Activated CD4-positive, alpha-beta memory T cell treated with anti-CD3 and anti-CD28 coated beads for 36 hours (primary cell): Measurements from ENCODE around the gene INSL3. TPM values are rescaled to one million over a fixed set of nuclear protein-coding genes. Genes with fewer than 3 reads are reported as not detected.

Experiments
- CTCF ChIA-PET: fragments of 350-600 bp; sonication (Branson Sonifier 250); formaldehyde crosslinking; loops from one replicate; lab custom pipeline; 2021; ENCODE audit warnings: antibody characterized with exemption, inconsistent platforms; lab: Charles Lee
- POLR2A ChIA-PET: fragments of 350-600 bp; sonication (Branson Sonifier 250); formaldehyde crosslinking; loops from one replicate; lab custom pipeline; 2021; ENCODE audit warnings: antibody characterized with exemption; lab: Charles Lee
- DNase-seq: peaks from one replicate; pipeline ENCODE4 v3.0.0-alpha.2; 2020
- H3K27ac Mint-ChIP-seq: one replicate; pipeline ENCODE4 v1.8.0; 2021; ENCODE audit warnings: mixed read lengths
- H3K27me3 Mint-ChIP-seq: one replicate; pipeline ENCODE4 v1.8.0; 2021; ENCODE audit warnings: mixed read lengths
- H3K36me3 Mint-ChIP-seq: one replicate; pipeline ENCODE4 v1.8.0; 2021; ENCODE audit warnings: mixed read lengths
- H3K4me1 Mint-ChIP-seq: one replicate; pipeline ENCODE4 v1.8.0; 2021; ENCODE audit warnings: low read depth, mixed read lengths
- H3K4me3 Mint-ChIP-seq: one replicate; pipeline ENCODE4 v1.8.0; 2021; ENCODE audit warnings: mild to moderate bottlenecking, mixed read lengths
- H3K9me3 Mint-ChIP-seq: one replicate; pipeline ENCODE4 v1.8.0; 2021; ENCODE audit warnings: mixed read lengths
- intact Hi-C: fragments of 100-400 bp; cut with micrococcal nuclease; formaldehyde crosslinking; loops from one replicate; pipeline ENCODE4 v1.15.1; 2023
- total RNA-seq, 2 experiments: library from RNA; stranded (reverse); gene quantifications; one replicate each; pipeline ENCODE4 v1.2.3, GENCODE V29; 2021

INSL3 gene
- total RNA-seq, 2 experiments from 2014 or later: 6.8 to 8.3 TPM

DNA sequence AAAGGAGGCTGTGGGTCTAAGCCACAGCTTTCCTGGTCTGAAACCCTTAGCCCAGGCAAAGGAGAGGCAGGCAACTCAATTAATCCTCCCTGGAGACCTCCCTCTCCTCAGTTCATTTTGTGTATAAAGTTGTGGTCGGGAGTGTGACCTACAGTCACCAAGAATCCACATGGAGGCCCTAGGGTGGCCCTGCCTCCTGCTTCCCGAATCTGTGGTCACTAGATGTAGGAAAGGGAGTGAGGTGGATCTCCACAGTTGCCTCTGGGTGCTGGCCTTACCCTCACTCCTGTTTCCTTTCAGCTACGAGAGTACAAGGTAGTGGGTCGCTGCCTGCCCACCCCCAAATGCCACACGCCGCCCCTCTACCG, 39.7 kb upstream of the INSL3 start:
- H3K9me3 Mint-ChIP-seq: no peaks in the 10 kb centered on the region
- no peak for DNase-seq
- H3K27ac Mint-ChIP-seq: peak overlapping the region; percentile 99
- H3K36me3 Mint-ChIP-seq: peaks cover 46% of the 10 kb centered on the region
- peaks cover 3% of the 10 kb centered on the region for H3K27me3 Mint-ChIP-seq
- ChIA-PET CTCF (interaction anchor here (1.0 to 4.0 kb wide), 6 partner anchors 11 to 406 kb away, joined by 3 to 186 read pairs (median 26); partner anchors contain the start of genes CCDC124, JAK3 and SLC5A5), POLR2A (interaction anchor here (0.6 to 7.8 kb wide), 5 partner anchors 11 to 134 kb away, joined by 3 to 99 read pairs (median 40); partner anchors contain the start of genes CCDC124, JAK3 and SLC5A5)
- peaks cover 35% of the 10 kb centered on the region for H3K4me1 Mint-ChIP-seq
- intact Hi-C loops: no loop called here
- H3K4me3 Mint-ChIP-seq: peak overlapping the region; percentile 100

- intact Hi-C loops: no loop called here
- peaks cover 43% of the 10 kb centered on the region for H3K36me3 Mint-ChIP-seq
- H3K9me3 Mint-ChIP-seq: no peaks in the 10 kb centered on the region
- peak overlapping the region; percentile 99 for H3K27ac Mint-ChIP-seq
- H3K4me3 Mint-ChIP-seq: peak overlapping the region; percentile 100
- ChIA-PET CTCF (interaction anchor here (0.7 to 4.0 kb wide), 10 partner anchors 11 to 406 kb away, joined by 3 to 186 read pairs (median 12); partner anchors contain the start of genes CCDC124, JAK3 and SLC5A5), POLR2A (interaction anchor here (0.9 to 7.8 kb wide), 5 partner anchors 11 to 108 kb away, joined by 3 to 99 read pairs (median 40); partner anchors contain the start of genes CCDC124, JAK3 and SLC5A5)
- peaks cover 38% of the 10 kb centered on the region for H3K4me1 Mint-ChIP-seq
- H3K27me3 Mint-ChIP-seq: peaks cover 3% of the 10 kb centered on the region
- no peak for DNase-seq
These were observed 39.1 kb upstream of the INSL3 start for GRCh38 chr19:17860331-17860992.

DNA sequence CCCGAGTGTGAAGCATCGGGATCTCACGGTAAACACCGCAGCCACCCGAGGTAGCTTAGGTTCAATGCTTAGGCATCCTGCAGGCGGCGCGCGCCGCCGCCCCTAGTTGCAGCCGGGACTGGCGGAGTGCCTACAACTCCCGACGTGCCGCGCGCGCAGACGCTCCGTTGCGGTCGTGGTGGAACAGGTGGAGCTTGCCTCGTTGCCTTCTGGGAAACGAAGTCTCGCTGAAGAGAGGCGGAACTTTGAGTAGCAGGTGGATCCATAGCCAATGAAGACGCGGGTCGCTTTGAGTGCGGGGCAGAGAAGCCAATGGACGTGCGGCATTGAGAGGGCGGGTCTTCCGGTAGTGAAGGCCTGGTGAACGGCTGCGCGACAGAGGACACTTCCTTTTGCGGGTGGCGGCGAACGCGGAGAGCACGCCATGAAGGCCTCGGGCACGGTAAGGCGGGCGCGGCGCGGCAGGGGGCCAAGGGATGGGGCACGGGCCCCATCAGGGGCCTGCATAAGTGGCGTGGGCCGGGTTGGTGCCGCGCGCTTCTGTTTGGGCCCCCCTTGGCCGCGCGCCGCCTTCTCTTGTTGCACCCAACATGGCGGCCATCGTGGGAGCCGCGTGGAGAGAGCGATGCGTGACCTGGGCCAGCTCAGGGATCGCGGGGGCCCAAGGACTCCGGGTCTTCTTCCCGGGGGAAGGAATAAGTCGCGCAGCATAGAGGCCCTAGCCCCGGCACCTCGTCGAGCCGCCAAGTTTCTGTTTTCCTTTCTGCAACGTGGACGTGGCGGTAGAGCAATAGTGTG, 38.4 kb upstream of the INSL3 start, which contains the start of gene RPL18A:
Gene RPL18A (plus strand): TSS at position 378 of the 798 bp plus-strand sequence. CDS start 47 bp downstream, at position 425.
- H3K27me3 Mint-ChIP-seq: peaks cover 3% of the 10 kb centered on the region
- H3K27ac Mint-ChIP-seq: peak within 1 kb of the TSS; percentile 99
- CTCF ChIA-PET: interaction anchor here (0.6 to 4.0 kb wide), 36 partner anchors 8 to 451 kb away, joined by 3 to 186 read pairs (median 4); partner anchors contain the start of genes CCDC124, JAK3, MAP1S and SLC5A5
- peaks cover 41% of the 10 kb centered on the region for H3K4me1 Mint-ChIP-seq
- DNase-seq: peak; percentile 100
- H3K4me3 Mint-ChIP-seq: peak within 1 kb of the TSS; percentile 100
- H3K36me3 Mint-ChIP-seq: peaks cover 43% of the 10 kb centered on the region
- H3K9me3 Mint-ChIP-seq: no peaks in the 10 kb centered on the region
- POLR2A ChIA-PET: interaction anchor here (0.6 to 7.8 kb wide), 16 partner anchors 10 to 454 kb away, joined by 3 to 99 read pairs (median 4); partner anchors contain the start of genes BST2, CCDC124, FCHO1 and JAK3
- intact Hi-C loops: loop anchor here (1.0 to 5.0 kb wide), 5 partner anchors 11 to 142 kb away; partner anchors contain the start of gene MAP1S

- ChIA-PET CTCF (interaction anchor here (0.6 to 4.2 kb wide), 24 partner anchors 7 to 594 kb away, joined by 3 to 41 read pairs (median 4); partner anchors contain the start of genes B3GNT3 and CCDC124), POLR2A (interaction anchor here (1.2 to 1.9 kb wide), 2 partner anchors 31 to 77 kb away, joined by 3 to 6 read pairs; partner anchors contain the start of gene CCDC124)
- Mint-ChIP-seq H3K27ac (peak overlapping the region; percentile 34), H3K9me3 (peaks cover 4% of the 10 kb centered on the region), H3K4me1 (peaks cover 24% of the 10 kb centered on the region), H3K27me3 (peaks cover 3% of the 10 kb centered on the region), H3K4me3 (peak overlapping the region; percentile 53), H3K36me3 (peaks cover 13% of the 10 kb centered on the region)
- intact Hi-C loops: loop anchor here (1.0 to 5.0 kb wide), 4 partner anchors 71 to 359 kb away; partner anchors contain the start of gene MAP1S
- DNase-seq: peak; percentile 95
These were observed 34.2 kb upstream of the INSL3 start for GRCh38 chr19:17855280-17856152.

GRCh38 chr19:17854061-17854460, 32.7 kb upstream of the INSL3 start:
- H3K27ac Mint-ChIP-seq: no peak overlapping the region
- POLR2A ChIA-PET: no interaction called here
- H3K9me3 Mint-ChIP-seq: peaks cover 4% of the 10 kb centered on the region
- no peak overlapping the region for H3K4me3 Mint-ChIP-seq
- H3K27me3 Mint-ChIP-seq: no peaks in the 10 kb centered on the region
- CTCF ChIA-PET: interaction anchor here (1.1 to 4.2 kb wide), 6 partner anchors 9 to 358 kb away, joined by 3 to 41 read pairs (median 9); partner anchors contain the start of gene CCDC124
- no peak for DNase-seq
- peaks cover 27% of the 10 kb centered on the region for H3K4me1 Mint-ChIP-seq
- peaks cover 3% of the 10 kb centered on the region for H3K36me3 Mint-ChIP-seq
- intact Hi-C loops: no loop called here

DNA sequence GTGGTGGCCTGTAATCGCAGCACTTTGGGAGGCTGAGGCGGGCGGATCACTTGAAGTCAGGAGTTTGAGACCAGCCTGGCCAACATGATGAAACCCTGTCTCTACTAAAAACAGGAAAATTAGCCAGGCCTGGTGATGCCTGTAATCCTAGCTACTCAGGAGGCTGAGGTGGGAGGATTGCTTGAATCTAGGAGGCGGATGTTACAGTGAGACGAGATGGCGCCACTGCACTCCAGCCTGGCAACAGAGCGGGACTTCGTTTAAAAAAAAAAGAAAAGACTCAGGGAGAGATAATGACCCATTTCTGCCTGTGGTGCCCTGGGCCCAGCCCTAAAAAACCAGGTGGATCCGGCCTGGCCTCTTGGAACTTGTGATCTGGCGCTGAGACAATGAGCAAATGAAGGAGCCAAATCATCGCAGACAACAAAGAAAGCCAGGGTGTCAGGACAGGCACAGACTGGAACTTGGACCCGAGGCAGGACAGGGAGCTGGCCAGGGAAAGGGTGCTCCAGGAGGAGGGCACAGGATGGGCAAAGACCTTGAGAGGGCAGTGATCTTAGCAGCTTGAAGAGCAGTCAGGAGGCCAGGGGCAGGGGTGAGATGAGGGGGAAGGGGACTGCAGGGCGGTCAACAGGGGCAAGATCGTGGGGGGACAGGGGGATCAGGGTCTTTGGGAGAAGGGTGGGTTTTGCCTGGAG, 27.4 kb upstream of the INSL3 start:
- POLR2A ChIA-PET: interaction anchor here (0.5 to 6.8 kb wide), 6 partner anchors 14 to 464 kb away, joined by 3 to 99 read pairs (median 4); partner anchors contain the start of genes CCDC124 and RPL18A
- Mint-ChIP-seq H3K4me1 (peaks cover 56% of the 10 kb centered on the region), H3K4me3 (peak overlapping the region; percentile 93), H3K27me3 (peaks cover 2% of the 10 kb centered on the region), H3K27ac (peak overlapping the region; percentile 97), H3K36me3 (peaks cover 24% of the 10 kb centered on the region), H3K9me3 (peaks cover 4% of the 10 kb centered on the region)
- CTCF ChIA-PET: interaction anchor here (1.0 to 5.9 kb wide), 3 partner anchors 11 to 88 kb away, joined by 3 to 63 read pairs (median 9); partner anchors contain the start of genes CCDC124 and RPL18A
- intact Hi-C loops: loop anchor here (1.0 kb wide), 1 partner anchor 11 kb away; the partner anchor contains the start of gene RPL18A
- peak; percentile 49 for DNase-seq

GRCh38 chr19:17847538-17848366, 26.4 kb upstream of the INSL3 start, which contains the start of gene JAK3:
TSS of gene JAK3 (minus strand) at chr19:17847982. CDS start at chr19:17844417, 3,565 bp downstream.
- Mint-ChIP-seq H3K27ac (peak within 1 kb of the TSS; percentile 97), H3K4me1 (peaks cover 62% of the 10 kb centered on the region), H3K27me3 (peaks cover 2% of the 10 kb centered on the region), H3K9me3 (peaks cover 4% of the 10 kb centered on the region), H3K4me3 (peak within 1 kb of the TSS; percentile 93), H3K36me3 (peaks cover 33% of the 10 kb centered on the region)
- ChIA-PET CTCF (interaction anchor here (0.6 to 5.9 kb wide), 4 partner anchors 12 to 352 kb away, joined by 5 to 63 read pairs (median 8); partner anchors contain the start of genes CCDC124 and RPL18A), POLR2A (interaction anchor here (0.6 to 6.8 kb wide), 14 partner anchors 15 to 1159 kb away, joined by 3 to 99 read pairs (median 4); partner anchors contain the start of genes CCDC124, FCHO1, RPL18A and SLC5A5)
- DNase-seq: peak; percentile 96
- intact Hi-C loops: loop anchor here (1.0 to 2.0 kb wide), 2 partner anchors 12 to 51 kb away; partner anchors contain the start of gene RPL18A

- no peaks in the 10 kb centered on the region for H3K9me3 Mint-ChIP-seq
- peaks cover 54% of the 10 kb centered on the region for H3K4me1 Mint-ChIP-seq
- intact Hi-C loops: loop anchor here (2.0 kb wide), 1 partner anchor 49 kb away; no protein-coding TSS in a partner anchor
- H3K4me3 Mint-ChIP-seq: peak overlapping the region; percentile 93
- peaks cover 2% of the 10 kb centered on the region for H3K27me3 Mint-ChIP-seq
- POLR2A ChIA-PET: interaction anchor here (0.7 to 6.8 kb wide), 4 partner anchors 13 to 22 kb away, joined by 3 to 99 read pairs (median 4); partner anchors contain the start of gene RPL18A
- peak; percentile 66 for DNase-seq
- CTCF ChIA-PET: interaction anchor here (0.6 to 5.9 kb wide), 4 partner anchors 9 to 158 kb away, joined by 3 to 63 read pairs (median 8); partner anchors contain the start of genes CCDC124 and RPL18A
- H3K27ac Mint-ChIP-seq: peak overlapping the region; percentile 97
- peaks cover 39% of the 10 kb centered on the region for H3K36me3 Mint-ChIP-seq
These were observed 24.8 kb upstream of the INSL3 start for GRCh38 chr19:17846146-17846545.

DNA sequence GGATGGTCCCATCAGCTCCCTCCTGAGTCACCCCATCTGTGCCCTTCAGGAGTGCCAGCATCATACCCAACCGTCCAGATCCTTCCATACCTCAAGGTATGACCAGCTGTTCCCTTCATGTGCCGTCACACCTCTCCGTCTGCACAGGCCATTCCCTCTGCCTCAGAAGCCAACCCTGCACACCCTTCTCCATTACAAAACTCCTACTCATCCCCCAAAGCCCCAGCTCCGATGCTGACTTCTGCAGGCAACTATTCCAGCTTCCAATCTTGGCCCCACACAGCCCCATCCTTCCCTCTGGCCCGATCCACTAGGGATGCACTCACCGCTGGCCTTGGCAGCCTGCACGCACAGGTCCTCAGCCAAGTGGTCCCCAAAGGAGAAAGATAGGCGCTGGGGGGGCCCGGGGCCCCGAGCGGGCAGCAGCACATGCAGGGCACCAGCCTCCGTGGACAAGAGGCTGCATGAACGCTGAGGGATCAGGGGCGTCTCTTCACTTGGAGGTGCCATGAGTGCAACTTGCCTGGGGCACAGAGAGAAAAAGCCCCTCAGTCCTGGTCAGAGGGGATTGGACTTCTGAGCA, 22.7 kb upstream of the INSL3 start:
- Mint-ChIP-seq H3K4me1 (peaks cover 46% of the 10 kb centered on the region), H3K4me3 (no peak overlapping the region), H3K27ac (peak overlapping the region; percentile 97), H3K9me3 (no peaks in the 10 kb centered on the region), H3K27me3 (peaks cover 2% of the 10 kb centered on the region), H3K36me3 (peaks cover 55% of the 10 kb centered on the region)
- DNase-seq: no peak
- ChIA-PET POLR2A (no interaction called here), CTCF (interaction anchor here (0.6 to 2.7 kb wide), 2 partner anchors 11 to 378 kb away, joined by 3 to 11 read pairs; no protein-coding TSS in a partner anchor)
- intact Hi-C loops: no loop called here
